Thymus (tissue), 11 donors: ENCODE data around the gene GRIP2. TPM values are rescaled to one million over a fixed set of nuclear protein-coding genes. Genes with fewer than 3 reads are reported as not detected.

Source experiments
- DNase-seq, 9 donors: peaks; one replicate each; pipeline ENCODE4 v3.0.0-alpha.2; 2013; ENCODE audit warnings: low spot score in 9 of 9, low read depth in 6 of 9, missing footprints in 1 of 9
- H3K27ac ChIP-seq, 2 donors: one replicate each; pipeline ENCODE4 v1.5.1; 2013; ENCODE audit warnings: control low read depth in 1 of 2, low read depth in 1 of 2, low read length in 1 of 2, mild to moderate bottlenecking in 1 of 2, moderate library complexity in 1 of 2
- H3K27me3 ChIP-seq, 2 donors: one replicate each; pipeline ENCODE4 v1.5.1; 2013; ENCODE audit warnings: low read length in 1 of 2; ENCODE audit not compliant: control insufficient read depth in 2 of 2, insufficient read depth in 1 of 2
- H3K36me3 ChIP-seq, 2 donors: one replicate each; pipeline ENCODE4 v1.5.1; 2013; ENCODE audit warnings: low read length in 1 of 2, mild to moderate bottlenecking in 1 of 2, moderate library complexity in 1 of 2; ENCODE audit not compliant: control insufficient read depth in 2 of 2, insufficient read depth in 2 of 2
- H3K4me1 ChIP-seq, 2 donors: one replicate each; pipeline ENCODE4 v1.5.1; 2013; ENCODE audit warnings: low read length in 2 of 2; ENCODE audit not compliant: control insufficient read depth in 2 of 2, insufficient read depth in 2 of 2
- H3K4me3 ChIP-seq, 2 donors: one replicate each; pipeline ENCODE4 v1.5.1; 2013; ENCODE audit warnings: low read length in 2 of 2, control low read depth in 1 of 2, mild to moderate bottlenecking in 1 of 2
- H3K9me3 ChIP-seq, 2 donors: one replicate each; pipeline ENCODE4 v1.5.1; 2013; ENCODE audit warnings: low read length in 1 of 2, mild to moderate bottlenecking in 1 of 2; ENCODE audit not compliant: control insufficient read depth in 2 of 2, insufficient read depth in 1 of 2
- WGBS: extraction: QIAGEN DNeasy Blood & Tissue Kit; methylation state at CpG from one replicate; pipeline ENCODE4 v1.1.7; 2013; 5-methylcytosine and 5-hydroxymethylcytosine counted together
- polyA plus RNA-seq: library from polyadenylated mRNA; stranded (reverse); fragments of 200-250 nt; gene quantifications from one replicate; pipeline ENCODE4 v1.2.3, GENCODE V29; 2013
- total RNA-seq: library from RNA; stranded (reverse); fragments of 120-200 nt; gene quantifications from one replicate; pipeline ENCODE4 v1.2.4, GENCODE V29; 2013
- donor health status: healthy.

GRIP2 gene
- total and polyA plus RNA-seq, 2 donors: 0.14 to 0.37 TPM

GRCh38 chr3:14552717-14553116 is 12.6 kb upstream of the GRIP2 start:
- H3K36me3 ChIP-seq: no peaks in the 10 kb centered on the region
- H3K27me3 ChIP-seq: peaks cover 3 to 63% of the 10 kb centered on the region in 2 donors
- H3K9me3 ChIP-seq: no peaks in the 10 kb centered on the region
- H3K4me1 ChIP-seq: peaks cover 0 to 4% of the 10 kb centered on the region in 2 donors
- H3K4me3 ChIP-seq: no peak overlapping the region
- no peak overlapping the region for H3K27ac ChIP-seq
- WGBS: 98% methylated on average over 4 of the region's 4 CpGs
- no peak for DNase-seq

GRCh38 chr3:14552041-14552648 is 12.0 kb upstream of the GRIP2 start:
- no peak for DNase-seq
- Histone ChIP-seq H3K9me3 (no peaks in the 10 kb centered on the region), H3K27me3 (peaks cover 3 to 61% of the 10 kb centered on the region in 2 donors), H3K27ac (no peak overlapping the region), H3K4me1 (peaks cover 0 to 4% of the 10 kb centered on the region in 2 donors), H3K4me3 (no peak overlapping the region), H3K36me3 (no peaks in the 10 kb centered on the region)
- 93% methylated on average over 8 of the region's 8 CpGs for WGBS

- 89% methylated on average over 24 of the region's 24 CpGs for WGBS
- H3K4me3 ChIP-seq: no peak overlapping the region
- no peaks in the 10 kb centered on the region for H3K36me3 ChIP-seq
- no peak overlapping the region for H3K27ac ChIP-seq
- no peaks in the 10 kb centered on the region for H3K9me3 ChIP-seq
- peaks cover 2 to 50% of the 10 kb centered on the region in 2 donors for H3K27me3 ChIP-seq
- peaks cover 0 to 4% of the 10 kb centered on the region in 2 donors for H3K4me1 ChIP-seq
- DNase-seq: no peak
These were observed 10.8 kb upstream of the GRIP2 start for GRCh38 chr3:14550651-14551611.

GRCh38 chr3:14550181-14550580 is 10.0 kb upstream of the GRIP2 start:
- no peak for DNase-seq
- H3K4me1 ChIP-seq: no peaks in the 10 kb centered on the region
- no peak overlapping the region for H3K27ac ChIP-seq
- H3K9me3 ChIP-seq: no peaks in the 10 kb centered on the region
- H3K36me3 ChIP-seq: no peaks in the 10 kb centered on the region
- no peak overlapping the region for H3K4me3 ChIP-seq
- 96% methylated on average over 6 of the region's 6 CpGs for WGBS
- peaks cover 0 to 43% of the 10 kb centered on the region in 2 donors for H3K27me3 ChIP-seq

- no peaks in the 10 kb centered on the region for H3K36me3 ChIP-seq
- H3K4me1 ChIP-seq: no peaks in the 10 kb centered on the region
- H3K4me3 ChIP-seq: no peak overlapping the region
- H3K27me3 ChIP-seq: peaks cover 0 to 35% of the 10 kb centered on the region in 2 donors
- H3K9me3 ChIP-seq: no peaks in the 10 kb centered on the region
- no peak for DNase-seq
- H3K27ac ChIP-seq: no peak overlapping the region
- 57% methylated on average over 8 of the region's 8 CpGs for WGBS
These were observed 9.2 kb upstream of the GRIP2 start for GRCh38 chr3:14549256-14549919.

GRCh38 chr3:14548321-14548729 is 8.2 kb upstream of the GRIP2 start:
- WGBS: 17% methylated on average over 12 of the region's 12 CpGs
- Histone ChIP-seq H3K9me3 (no peaks in the 10 kb centered on the region), H3K4me3 (no peak overlapping the region)

GRCh38 chr3:14547693-14548092 is 7.6 kb upstream of the GRIP2 start:
- Histone ChIP-seq H3K27ac (no peak overlapping the region), H3K27me3 (peaks cover 0 to 24% of the 10 kb centered on the region in 2 donors), H3K4me3 (no peak overlapping the region), H3K36me3 (no peaks in the 10 kb centered on the region), H3K4me1 (no peaks in the 10 kb centered on the region), H3K9me3 (no peaks in the 10 kb centered on the region)
- no peak for DNase-seq
- WGBS: 93% methylated on average over 2 of the region's 2 CpGs

More at GRCh38 chr3:14548321-14548729, 8.2 kb upstream of the GRIP2 start:
- Histone ChIP-seq H3K4me1 (no peaks in the 10 kb centered on the region), H3K27ac (no peak overlapping the region), H3K27me3 (peaks cover 0 to 25% of the 10 kb centered on the region in 2 donors), H3K36me3 (no peaks in the 10 kb centered on the region)
- peak; percentile 5 to 58 (median 19) for DNase-seq

- DNase-seq: no peak
- no peak overlapping the region for H3K27ac ChIP-seq
- no peak overlapping the region for H3K4me3 ChIP-seq
- no peaks in the 10 kb centered on the region for H3K36me3 ChIP-seq
- no peaks in the 10 kb centered on the region for H3K9me3 ChIP-seq
- H3K4me1 ChIP-seq: no peaks in the 10 kb centered on the region
- peaks cover 0 to 22% of the 10 kb centered on the region in 2 donors for H3K27me3 ChIP-seq
- WGBS: 86% methylated on average over 9 of the region's 9 CpGs
These were observed 5.9 kb upstream of the GRIP2 start for GRCh38 chr3:14546041-14546440.

GRCh38 chr3:14545251-14545635 is 5.1 kb upstream of the GRIP2 start:
- WGBS: 91% methylated on average over 5 of the region's 5 CpGs
- H3K27me3 ChIP-seq: peaks cover 0 to 14% of the 10 kb centered on the region in 2 donors
- no peak overlapping the region for H3K4me3 ChIP-seq
- H3K9me3 ChIP-seq: no peaks in the 10 kb centered on the region
- H3K36me3 ChIP-seq: no peaks in the 10 kb centered on the region
- no peaks in the 10 kb centered on the region for H3K4me1 ChIP-seq
- H3K27ac ChIP-seq: no peak overlapping the region
- no peak for DNase-seq
